GM12874 (cell line): ENCODE data around the gene PIGR.

Experiments
- TF ChIP-seq, protein P1 (sequence below): IDR thresholded peaks from 2 replicates; pipeline ENCODE4 v1.5.1; 2011; ENCODE audit warnings: low read depth, mild to moderate bottlenecking, control low read depth, low read length, moderate library complexity; ENCODE audit not compliant: insufficient read depth

PIGR gene

DNA sequence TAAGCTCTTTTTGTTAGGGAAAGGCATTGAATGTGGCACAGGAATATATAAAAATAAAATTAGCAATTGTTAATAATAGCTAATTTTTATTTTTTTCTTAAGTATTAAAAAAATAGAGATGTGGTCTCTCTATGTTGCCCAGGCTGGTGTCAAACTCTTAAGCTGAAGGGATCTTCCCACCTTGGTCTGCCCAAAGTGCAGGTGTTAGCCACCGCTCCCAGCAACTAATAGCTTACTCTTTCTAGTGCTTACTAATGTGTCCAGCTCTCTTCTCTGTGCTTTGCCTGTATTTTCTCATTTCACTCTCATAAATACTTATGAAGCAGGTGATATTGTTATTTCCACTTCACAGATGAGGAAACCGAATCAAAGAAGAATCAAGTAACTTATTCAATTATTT, 62.4 kb downstream of the PIGR start:
- TF ChIP-seq, protein P1, sequence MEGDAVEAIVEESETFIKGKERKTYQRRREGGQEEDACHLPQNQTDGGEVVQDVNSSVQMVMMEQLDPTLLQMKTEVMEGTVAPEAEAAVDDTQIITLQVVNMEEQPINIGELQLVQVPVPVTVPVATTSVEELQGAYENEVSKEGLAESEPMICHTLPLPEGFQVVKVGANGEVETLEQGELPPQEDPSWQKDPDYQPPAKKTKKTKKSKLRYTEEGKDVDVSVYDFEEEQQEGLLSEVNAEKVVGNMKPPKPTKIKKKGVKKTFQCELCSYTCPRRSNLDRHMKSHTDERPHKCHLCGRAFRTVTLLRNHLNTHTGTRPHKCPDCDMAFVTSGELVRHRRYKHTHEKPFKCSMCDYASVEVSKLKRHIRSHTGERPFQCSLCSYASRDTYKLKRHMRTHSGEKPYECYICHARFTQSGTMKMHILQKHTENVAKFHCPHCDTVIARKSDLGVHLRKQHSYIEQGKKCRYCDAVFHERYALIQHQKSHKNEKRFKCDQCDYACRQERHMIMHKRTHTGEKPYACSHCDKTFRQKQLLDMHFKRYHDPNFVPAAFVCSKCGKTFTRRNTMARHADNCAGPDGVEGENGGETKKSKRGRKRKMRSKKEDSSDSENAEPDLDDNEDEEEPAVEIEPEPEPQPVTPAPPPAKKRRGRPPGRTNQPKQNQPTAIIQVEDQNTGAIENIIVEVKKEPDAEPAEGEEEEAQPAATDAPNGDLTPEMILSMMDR = no peak

DNA sequence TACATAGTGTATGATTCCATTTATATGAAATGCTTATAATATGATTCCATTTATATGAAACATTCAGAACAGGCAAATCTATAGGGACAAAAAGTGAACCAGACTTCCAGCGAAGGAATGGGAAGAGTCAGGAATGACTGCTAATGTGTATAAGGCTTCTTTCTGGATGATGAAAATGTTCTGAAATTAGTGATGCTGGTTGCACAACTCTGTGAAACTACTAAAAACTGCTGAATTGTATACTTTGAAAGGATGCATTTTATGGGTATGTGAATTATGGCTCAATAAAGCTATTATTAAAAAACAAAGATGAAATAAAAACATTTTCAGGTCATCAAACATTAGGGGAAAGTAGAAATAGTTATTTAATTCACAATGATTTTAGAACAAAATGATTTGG, 63.1 kb downstream of the PIGR start:
- TF ChIP-seq, protein P1 = no peak

DNA sequence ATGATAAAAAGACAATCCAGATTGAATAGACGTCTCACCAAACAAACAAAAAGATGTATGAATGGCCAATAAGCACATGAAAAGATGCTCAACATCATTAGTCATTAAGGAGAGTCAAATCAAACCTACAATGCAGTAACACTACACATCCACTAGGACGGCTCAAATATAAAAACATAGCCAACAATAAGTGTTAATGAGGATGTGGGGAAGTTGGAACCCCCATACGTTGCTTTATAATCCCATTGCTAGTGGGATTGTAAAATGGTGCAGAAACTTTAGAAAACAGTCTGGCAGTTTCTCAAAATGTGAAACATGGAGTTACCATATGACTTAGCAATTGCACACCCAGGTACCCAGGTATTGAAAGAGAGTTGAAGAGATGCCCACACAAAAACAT, 63.7 kb downstream of the PIGR start:
- TF ChIP-seq, protein P1 = peak; percentile 18; the same call in 1 of the 2 replicates

DNA sequence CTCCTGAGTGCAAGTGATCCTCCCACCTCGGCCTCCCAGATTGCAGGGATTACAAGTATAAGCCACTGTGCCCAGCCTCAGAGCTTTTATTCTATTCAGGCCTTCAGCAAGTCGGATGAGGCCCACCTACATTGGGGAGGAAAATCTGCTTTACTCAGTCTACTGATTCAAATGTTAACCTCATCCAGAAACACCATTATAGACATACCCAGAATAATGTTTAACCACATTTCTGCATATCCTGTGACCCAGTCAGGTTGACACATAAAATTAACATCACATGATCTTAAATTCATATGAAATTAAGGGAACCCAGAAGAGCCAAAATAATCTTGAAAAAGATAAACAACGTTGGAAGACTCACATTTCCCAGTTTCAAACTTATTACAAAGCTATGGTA, 66.0 kb downstream of the PIGR start:
- TF ChIP-seq, protein P1 = no peak
